Esophagus muscularis mucosa (tissue), 3 donors: Measurements from ENCODE around the gene THAP10.
"Not testable (repeated sequence)": the region's sequence is repeated elsewhere in the genome, so short reads cannot be mapped to it uniquely, and the experiment has no call there.

Experiments
- CTCF ChIP-seq, 3 experiments: fragments of 200-600 bp in 2 of 3; fragments of 450-650 bp in 1 of 3; sonication (generic) in 2 of 3; IDR thresholded peaks; one replicate each; pipeline ENCODE4 v1.5.1; 2017 to 2019; ENCODE audit warnings: antibody characterized with exemption in 3 of 3, mild to moderate bottlenecking in 2 of 3, moderate library complexity in 1 of 3
- EP300 ChIP-seq: sonication (generic); formaldehyde crosslinking; IDR thresholded peaks from one replicate; pipeline ENCODE4 v1.6.1; 2017; ENCODE audit warnings: antibody characterized with exemption

GRCh38 chr15:70858614-70859321 is 33.5 kb downstream of the THAP10 start:
- not testable (repeated sequence) for TF ChIP-seq EP300; CTCF (IDR thresholded peaks at IDR 0.05)
